ENCODE results near the gene WASF3.

DNA sequence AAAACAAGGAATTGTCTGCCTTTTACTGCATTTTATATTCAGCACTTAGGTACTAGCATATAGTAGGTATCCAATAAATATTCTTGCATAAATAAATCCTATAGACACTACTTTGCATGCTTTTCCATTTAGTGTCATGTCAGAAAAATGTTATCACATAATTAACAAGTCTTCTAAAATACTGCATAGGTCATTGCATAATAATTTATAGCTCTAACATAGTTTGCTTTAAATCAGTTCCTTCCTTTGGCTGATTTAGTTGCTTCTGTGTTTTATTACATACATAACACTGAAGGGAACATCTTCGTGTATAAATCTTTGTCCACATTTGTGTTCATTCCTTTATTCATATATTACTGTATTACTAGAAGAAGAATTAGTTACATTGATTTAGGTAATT is 36.2 kb downstream of the WASF3 start:
- TF ChIP-seq, protein P1, sequence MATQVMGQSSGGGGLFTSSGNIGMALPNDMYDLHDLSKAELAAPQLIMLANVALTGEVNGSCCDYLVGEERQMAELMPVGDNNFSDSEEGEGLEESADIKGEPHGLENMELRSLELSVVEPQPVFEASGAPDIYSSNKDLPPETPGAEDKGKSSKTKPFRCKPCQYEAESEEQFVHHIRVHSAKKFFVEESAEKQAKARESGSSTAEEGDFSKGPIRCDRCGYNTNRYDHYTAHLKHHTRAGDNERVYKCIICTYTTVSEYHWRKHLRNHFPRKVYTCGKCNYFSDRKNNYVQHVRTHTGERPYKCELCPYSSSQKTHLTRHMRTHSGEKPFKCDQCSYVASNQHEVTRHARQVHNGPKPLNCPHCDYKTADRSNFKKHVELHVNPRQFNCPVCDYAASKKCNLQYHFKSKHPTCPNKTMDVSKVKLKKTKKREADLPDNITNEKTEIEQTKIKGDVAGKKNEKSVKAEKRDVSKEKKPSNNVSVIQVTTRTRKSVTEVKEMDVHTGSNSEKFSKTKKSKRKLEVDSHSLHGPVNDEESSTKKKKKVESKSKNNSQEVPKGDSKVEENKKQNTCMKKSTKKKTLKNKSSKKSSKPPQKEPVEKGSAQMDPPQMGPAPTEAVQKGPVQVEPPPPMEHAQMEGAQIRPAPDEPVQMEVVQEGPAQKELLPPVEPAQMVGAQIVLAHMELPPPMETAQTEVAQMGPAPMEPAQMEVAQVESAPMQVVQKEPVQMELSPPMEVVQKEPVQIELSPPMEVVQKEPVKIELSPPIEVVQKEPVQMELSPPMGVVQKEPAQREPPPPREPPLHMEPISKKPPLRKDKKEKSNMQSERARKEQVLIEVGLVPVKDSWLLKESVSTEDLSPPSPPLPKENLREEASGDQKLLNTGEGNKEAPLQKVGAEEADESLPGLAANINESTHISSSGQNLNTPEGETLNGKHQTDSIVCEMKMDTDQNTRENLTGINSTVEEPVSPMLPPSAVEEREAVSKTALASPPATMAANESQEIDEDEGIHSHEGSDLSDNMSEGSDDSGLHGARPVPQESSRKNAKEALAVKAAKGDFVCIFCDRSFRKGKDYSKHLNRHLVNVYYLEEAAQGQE (IDR thresholded peaks at IDR 0.05; ENCODE audit: low read depth), result no peak
- no peak for TF ChIP-seq RAD21 (IDR thresholded peaks at IDR 0.05; ENCODE audit: low read depth)
- TF ChIP-seq, protein P2, sequence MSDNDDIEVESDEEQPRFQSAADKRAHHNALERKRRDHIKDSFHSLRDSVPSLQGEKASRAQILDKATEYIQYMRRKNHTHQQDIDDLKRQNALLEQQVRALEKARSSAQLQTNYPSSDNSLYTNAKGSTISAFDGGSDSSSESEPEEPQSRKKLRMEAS (IDR thresholded peaks at IDR 0.05), result no peak
- TF ChIP-seq FOXM1 (IDR thresholded peaks at IDR 0.05; ENCODE audit: borderline replicate concordance, low read depth), result no peak
- TF ChIP-seq USF1 (IDR thresholded peaks at IDR 0.05), result no peak
- no peak for TF ChIP-seq YY1 (IDR thresholded peaks at IDR 0.05; ENCODE audit: low read depth)
- no peak for TF ChIP-seq EP300 (IDR thresholded peaks at IDR 0.05; ENCODE audit: borderline replicate concordance)
- TF ChIP-seq TAF1 (IDR thresholded peaks at IDR 0.05; ENCODE audit: low read depth), result no peak
- TF ChIP-seq TCF12 (IDR thresholded peaks at IDR 0.05; ENCODE audit: low read depth), result no peak
- no peak for TF ChIP-seq CEBPB (IDR thresholded peaks at IDR 0.05)

Measured in Ishikawa (cell line).